Activated B cell treated with CpG ODN at 0.5 μM for 24 hours (primary cell): ENCODE data around the gene TOM1. TPM values are rescaled to one million over a fixed set of nuclear protein-coding genes. Genes with fewer than 3 reads are reported as not detected.

Experiments
- ATAC-seq: fragments of 200-7000 bp; cut with Tn5 transposase; one replicate; pipeline ENCODE4 v1.10.0; 2021; ENCODE audit warnings: low read depth, mild to moderate bottlenecking, moderate library complexity
- CTCF ChIA-PET: fragments of 350-600 bp; sonication (Branson Sonifier 250); formaldehyde crosslinking; loops from one replicate; lab custom pipeline; 2021; ENCODE audit warnings: antibody characterized with exemption; lab: Charles Lee
- POLR2A ChIA-PET: fragments of 350-600 bp; sonication (Branson Sonifier 250); formaldehyde crosslinking; loops from one replicate; lab custom pipeline; 2021; ENCODE audit warnings: antibody characterized with exemption; lab: Charles Lee
- DNase-seq: peaks from one replicate; pipeline ENCODE4 v3.0.0; 2022
- H3K27ac Mint-ChIP-seq: one replicate; pipeline ENCODE4 v1.8.0; 2020; ENCODE audit warnings: mixed read lengths
- H3K27me3 Mint-ChIP-seq: one replicate; pipeline ENCODE4 v1.8.0; 2021; ENCODE audit warnings: mixed read lengths
- H3K36me3 Mint-ChIP-seq: one replicate; pipeline ENCODE4 v1.8.0; 2021; ENCODE audit warnings: low read depth, mixed read lengths
- H3K4me1 Mint-ChIP-seq: one replicate; pipeline ENCODE4 v1.8.0; 2021; ENCODE audit warnings: mixed read lengths
- H3K4me3 Mint-ChIP-seq: one replicate; pipeline ENCODE4 v1.8.0; 2020; ENCODE audit warnings: mild to moderate bottlenecking, mixed read lengths
- H3K9me3 Mint-ChIP-seq: one replicate; pipeline ENCODE4 v1.8.0; 2020; ENCODE audit warnings: mixed read lengths
- CTCF ChIP-seq: fragments of 200-600 bp; IDR thresholded peaks from one replicate; pipeline ENCODE4 v1.8.0; 2022; ENCODE audit warnings: antibody characterized with exemption, mild to moderate bottlenecking
- intact Hi-C: fragments of 100-400 bp; cut with micrococcal nuclease; formaldehyde crosslinking; loops from one replicate; pipeline ENCODE4 v1.15.1; 2024
- total RNA-seq: library from RNA; stranded (reverse); gene quantifications from 2 replicates; pipeline ENCODE4 v1.2.3, GENCODE V29; 2022

Gene TOM1
- total RNA-seq, 1 donor from 2014 or later: 40.8 TPM

DNA sequence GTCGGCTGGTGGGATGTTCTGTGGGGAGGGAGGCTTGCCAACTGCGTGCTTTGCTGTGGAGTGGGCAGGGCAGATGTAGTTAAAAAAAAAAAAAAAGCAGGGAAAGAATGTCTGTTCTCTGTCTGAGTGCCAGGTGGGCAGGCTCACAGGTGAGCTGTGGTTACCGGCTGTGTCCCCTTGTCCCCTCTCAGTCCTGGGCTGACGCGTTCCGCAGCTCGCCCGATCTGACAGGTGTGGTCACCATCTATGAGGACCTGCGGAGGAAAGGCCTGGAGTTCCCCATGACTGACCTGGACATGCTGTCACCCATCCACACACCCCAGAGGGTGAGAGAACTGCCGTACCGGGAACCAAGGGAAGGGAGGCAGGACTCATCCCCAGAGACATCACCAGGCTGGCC is 23.6 kb downstream of the TOM1 start:
- no peak overlapping the region for H3K4me3 Mint-ChIP-seq
- ChIA-PET CTCF (no interaction called here), POLR2A (no interaction called here)
- peaks cover 86% of the 10 kb centered on the region for H3K36me3 Mint-ChIP-seq
- no peaks in the 10 kb centered on the region for H3K9me3 Mint-ChIP-seq
- no peak for TF ChIP-seq CTCF
- intact Hi-C loops: no loop called here
- H3K27me3 Mint-ChIP-seq: no peaks in the 10 kb centered on the region
- ATAC-seq (no peak), DNase-seq (no peak)
- H3K27ac Mint-ChIP-seq: no peak overlapping the region
- peaks cover 13% of the 10 kb centered on the region for H3K4me1 Mint-ChIP-seq

DNA sequence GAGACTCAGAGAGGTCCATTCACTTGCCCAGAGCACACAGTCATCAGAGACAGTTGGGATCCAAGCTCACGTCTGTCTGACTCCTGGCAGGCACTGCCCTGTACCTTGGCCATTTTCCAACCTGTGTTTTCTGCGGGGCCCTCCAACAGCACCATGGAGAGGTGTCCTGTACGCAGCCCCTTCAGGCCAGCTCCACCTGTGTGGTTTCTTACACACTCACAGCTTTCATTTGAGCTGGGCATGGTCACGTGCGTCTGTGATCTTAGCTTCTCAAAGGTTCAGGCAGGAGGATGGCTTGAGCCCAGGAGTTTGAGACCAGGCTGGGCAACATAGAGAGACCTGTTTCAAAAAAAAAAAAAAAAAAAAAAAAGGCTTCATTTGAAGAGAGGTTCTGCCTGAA is 24.4 kb downstream of the TOM1 start:
- Mint-ChIP-seq H3K4me3 (no peak overlapping the region), H3K27ac (no peak overlapping the region), H3K9me3 (no peaks in the 10 kb centered on the region), H3K4me1 (peaks cover 15% of the 10 kb centered on the region), H3K36me3 (peaks cover 79% of the 10 kb centered on the region), H3K27me3 (no peaks in the 10 kb centered on the region)
- TF ChIP-seq CTCF: no peak
- CTCF ChIA-PET: no interaction called here
- intact Hi-C loops: no loop called here
- DNase-seq: no peak
- no peak for ATAC-seq
- POLR2A ChIA-PET: interaction anchor here (0.6 to 1.0 kb wide), 3 partner anchors 15 to 24 kb away, joined by 3 to 10 read pairs (median 5); partner anchors contain the start of gene TOM1

DNA sequence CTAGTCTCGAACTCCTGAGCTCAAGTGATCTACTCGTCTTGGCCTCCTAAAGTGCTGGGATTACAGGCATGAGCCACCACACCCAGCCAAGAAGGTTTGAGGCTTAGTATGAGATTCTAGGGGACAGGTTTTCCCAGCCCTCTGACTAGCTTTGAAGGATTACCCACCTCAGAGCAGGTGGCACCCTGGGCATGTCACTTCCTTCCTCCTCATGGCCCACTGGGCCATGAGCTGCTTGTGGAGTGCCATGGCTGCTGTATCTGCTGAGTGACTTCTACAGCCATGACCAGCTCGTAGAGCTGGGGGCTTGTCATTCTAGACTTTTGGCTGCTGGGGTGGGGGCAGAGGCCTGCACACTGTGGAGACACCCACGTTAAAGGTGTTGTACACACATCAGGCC is 25.1 kb downstream of the TOM1 start:
- H3K9me3 Mint-ChIP-seq: no peaks in the 10 kb centered on the region
- ATAC-seq (peak; percentile 31), DNase-seq (no peak)
- ChIA-PET POLR2A (interaction anchor here (0.6 to 1.0 kb wide), 3 partner anchors 15 to 25 kb away, joined by 3 to 10 read pairs (median 5); partner anchors contain the start of gene TOM1), CTCF (no interaction called here)
- H3K27me3 Mint-ChIP-seq: no peaks in the 10 kb centered on the region
- H3K27ac Mint-ChIP-seq: no peak overlapping the region
- peaks cover 20% of the 10 kb centered on the region for H3K4me1 Mint-ChIP-seq
- H3K36me3 Mint-ChIP-seq: peaks cover 73% of the 10 kb centered on the region
- H3K4me3 Mint-ChIP-seq: no peak overlapping the region
- intact Hi-C loops: no loop called here
- no peak for TF ChIP-seq CTCF

DNA sequence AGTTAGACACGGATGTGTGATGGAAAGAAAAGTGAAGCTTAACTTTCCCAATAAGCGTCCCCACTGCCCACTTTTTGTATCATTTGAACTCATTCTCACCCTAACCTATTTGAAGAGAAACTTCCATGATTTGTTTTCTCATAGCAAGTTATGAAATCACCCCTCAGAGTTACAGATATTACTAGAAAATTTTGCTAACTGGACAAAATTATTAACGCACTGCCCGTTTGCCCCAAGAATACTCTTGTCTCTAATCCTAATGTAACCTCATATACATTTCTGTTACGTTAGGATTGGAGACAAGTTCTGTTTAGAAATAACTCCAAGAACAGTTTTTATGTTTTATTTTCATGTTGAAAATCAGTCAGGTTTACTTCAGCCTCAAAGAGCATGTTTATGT is 25.5 kb downstream of the TOM1 start:
- intact Hi-C loops: no loop called here
- Mint-ChIP-seq H3K27me3 (no peaks in the 10 kb centered on the region), H3K27ac (no peak overlapping the region), H3K36me3 (peaks cover 72% of the 10 kb centered on the region), H3K4me3 (no peak overlapping the region), H3K9me3 (no peaks in the 10 kb centered on the region), H3K4me1 (peaks cover 24% of the 10 kb centered on the region)
- no peak for DNase-seq
- ATAC-seq: no peak
- no peak for TF ChIP-seq CTCF
- POLR2A ChIA-PET: no interaction called here
- CTCF ChIA-PET: no interaction called here

GRCh38 chr22:35326854-35327562 is 27.3 kb downstream of the TOM1 start:
- ATAC-seq (no peak), DNase-seq (no peak)
- no peaks in the 10 kb centered on the region for H3K27me3 Mint-ChIP-seq
- peaks cover 31% of the 10 kb centered on the region for H3K4me1 Mint-ChIP-seq
- intact Hi-C loops: no loop called here
- ChIA-PET CTCF (no interaction called here), POLR2A (no interaction called here)
- H3K36me3 Mint-ChIP-seq: peaks cover 72% of the 10 kb centered on the region
- H3K4me3 Mint-ChIP-seq: no peak overlapping the region
- H3K9me3 Mint-ChIP-seq: no peaks in the 10 kb centered on the region
- no peak overlapping the region for H3K27ac Mint-ChIP-seq
- TF ChIP-seq CTCF: no peak
